GM12873 (cell line): ENCODE measurements around the gene CNTN5.

ENCODE experiments used
- CTCF ChIP-seq: IDR thresholded peaks from 2 replicates; pipeline ENCODE4 v1.5.1; 2012; ENCODE audit warnings: low read depth, mild to moderate bottlenecking, moderate library complexity, low read length, control low read depth; ENCODE audit not compliant: insufficient read depth; ENCODE audit errors: missing control alignments

CNTN5 gene

GRCh38 chr11:100319691-100320090 is 1298.9 kb downstream of the CNTN5 start:
- no peak for TF ChIP-seq CTCF

GRCh38 chr11:100328626-100329340 is 1308.0 kb downstream of the CNTN5 start:
- TF ChIP-seq CTCF: no peak

- TF ChIP-seq CTCF: no peak
Measured at GRCh38 chr11:100329352-100329751, 1308.6 kb downstream of the CNTN5 start.

GRCh38 chr11:100336873-100337272 is 1316.1 kb downstream of the CNTN5 start:
- TF ChIP-seq CTCF: no peak

GRCh38 chr11:100338144-100338840 is 1317.5 kb downstream of the CNTN5 start:
- TF ChIP-seq CTCF: no peak

- no peak for TF ChIP-seq CTCF
Measured at GRCh38 chr11:100340466-100341319, 1319.9 kb downstream of the CNTN5 start.

- no peak for TF ChIP-seq CTCF
Measured at GRCh38 chr11:100353083-100353482, 1332.3 kb downstream of the CNTN5 start.
